Vagina (tissue), 2 donors: ENCODE measurements around the gene UBE2O.
A peak's percentile ranks its signal among the peaks of the same experiment; 100 is the strongest.

ENCODE experiments used
- POLR2A ChIP-seq, 2 donors: fragments of 450-650 bp; IDR thresholded peaks; one replicate each; pipeline ENCODE4 v1.6.1; 2017; ENCODE audit warnings: antibody characterized with exemption in 2 of 2, mild to moderate bottlenecking in 2 of 2, moderate library complexity in 2 of 2
- POLR2AphosphoS5 ChIP-seq, 2 donors: sonication (generic); formaldehyde crosslinking; IDR thresholded peaks; one replicate each; pipeline ENCODE4 v1.9.0; 2017; ENCODE audit warnings: antibody characterized with exemption in 2 of 2, mild to moderate bottlenecking in 2 of 2, low read depth in 1 of 2; ENCODE audit not compliant: insufficient read depth in 1 of 2
- TF ChIP-seq, protein P1 (sequence below), 3 experiments: fragments of 450-650 bp in 2 of 3; fragments of 200-600 bp in 1 of 3; sonication (generic) in 1 of 3; IDR thresholded peaks; one replicate each; pipeline ENCODE4 v1.5.1; 2017 to 2019; ENCODE audit warnings: antibody characterized with exemption in 3 of 3, mild to moderate bottlenecking in 2 of 3, moderate library complexity in 2 of 3

GRCh38 chr17:76397687-76398522 is 55.0 kb downstream of the UBE2O start:
- TF ChIP-seq POLR2A (IDR thresholded peaks at IDR 0.05) (no peak), POLR2AphosphoS5 (IDR thresholded peaks at IDR 0.05; ENCODE audit: insufficient read depth in 1 of 2, low read depth in 1 of 2) (no peak)
- TF ChIP-seq, protein P1, sequence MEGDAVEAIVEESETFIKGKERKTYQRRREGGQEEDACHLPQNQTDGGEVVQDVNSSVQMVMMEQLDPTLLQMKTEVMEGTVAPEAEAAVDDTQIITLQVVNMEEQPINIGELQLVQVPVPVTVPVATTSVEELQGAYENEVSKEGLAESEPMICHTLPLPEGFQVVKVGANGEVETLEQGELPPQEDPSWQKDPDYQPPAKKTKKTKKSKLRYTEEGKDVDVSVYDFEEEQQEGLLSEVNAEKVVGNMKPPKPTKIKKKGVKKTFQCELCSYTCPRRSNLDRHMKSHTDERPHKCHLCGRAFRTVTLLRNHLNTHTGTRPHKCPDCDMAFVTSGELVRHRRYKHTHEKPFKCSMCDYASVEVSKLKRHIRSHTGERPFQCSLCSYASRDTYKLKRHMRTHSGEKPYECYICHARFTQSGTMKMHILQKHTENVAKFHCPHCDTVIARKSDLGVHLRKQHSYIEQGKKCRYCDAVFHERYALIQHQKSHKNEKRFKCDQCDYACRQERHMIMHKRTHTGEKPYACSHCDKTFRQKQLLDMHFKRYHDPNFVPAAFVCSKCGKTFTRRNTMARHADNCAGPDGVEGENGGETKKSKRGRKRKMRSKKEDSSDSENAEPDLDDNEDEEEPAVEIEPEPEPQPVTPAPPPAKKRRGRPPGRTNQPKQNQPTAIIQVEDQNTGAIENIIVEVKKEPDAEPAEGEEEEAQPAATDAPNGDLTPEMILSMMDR (IDR thresholded peaks at IDR 0.05), result peak; percentile 92 to 99 (median 98)
